Cerebellar nuclear complex (tissue), 1 donor: ENCODE measurements around the gene IFNAR2.

Experiments
- DNase-seq, 2 experiments: peaks; one replicate each; lab custom pipeline; 2025; lab: John Stamatoyannopoulos, UW

The IFNAR2 gene

GRCh38 chr21:33229784-33230544 is at the start of gene IFNAR2:
IFNAR2 (plus strand) TSS chr21:33229938; CDS start chr21:33241923, 11,985 bp downstream.
- no peak for DNase-seq

DNA sequence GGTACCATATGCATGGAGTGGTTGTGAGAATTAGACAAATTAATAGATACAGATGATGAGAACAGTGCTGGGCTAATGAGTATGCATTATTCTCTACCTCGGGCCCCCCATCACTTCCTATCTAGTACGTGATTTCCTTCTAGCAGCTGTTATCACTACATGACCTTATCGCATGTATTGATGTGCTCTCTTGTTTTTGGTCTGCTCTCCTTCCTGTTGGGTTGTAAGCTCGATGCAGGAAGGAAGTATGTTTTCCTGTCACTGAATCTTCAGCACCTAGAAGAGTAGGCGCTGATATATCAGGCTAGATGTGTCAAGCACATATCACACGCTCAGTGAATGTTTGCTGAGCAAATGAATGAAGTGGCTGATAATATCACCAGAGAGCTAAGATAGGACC is 43.9 kb upstream of the IFNAR2 start:
- no peak for DNase-seq

GRCh38 chr21:33187276-33187675 is 42.5 kb upstream of the IFNAR2 start:
- no peak for DNase-seq

- DNase-seq, result no peak
These were observed 40.5 kb upstream of the IFNAR2 start for GRCh38 chr21:33189237-33189636.

DNA sequence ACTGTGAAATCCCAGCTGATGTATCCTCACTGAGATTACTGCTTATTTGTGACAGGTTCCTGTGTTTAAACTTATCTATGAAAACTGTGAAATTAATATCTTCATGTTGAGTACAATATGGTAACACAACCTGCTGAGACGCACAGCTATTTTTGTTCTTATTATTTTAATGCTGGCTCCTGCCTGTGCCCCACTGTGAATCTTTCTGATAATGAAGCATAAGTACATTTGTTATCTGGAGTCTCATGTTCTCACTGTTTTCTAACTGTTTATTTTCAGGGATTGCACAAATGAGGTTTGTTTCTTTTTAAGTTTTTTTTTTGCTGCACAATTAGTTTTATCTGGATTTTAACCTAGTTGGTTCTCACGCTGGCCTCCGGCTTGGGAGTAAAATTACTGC is 39.9 kb upstream of the IFNAR2 start:
- DNase-seq, result no peak

GRCh38 chr21:33196941-33197374 is 32.8 kb upstream of the IFNAR2 start:
- peak in 1 of 2 experiments; percentile 30 for DNase-seq

GRCh38 chr21:33197496-33197895 is 32.2 kb upstream of the IFNAR2 start:
- no peak for DNase-seq

DNA sequence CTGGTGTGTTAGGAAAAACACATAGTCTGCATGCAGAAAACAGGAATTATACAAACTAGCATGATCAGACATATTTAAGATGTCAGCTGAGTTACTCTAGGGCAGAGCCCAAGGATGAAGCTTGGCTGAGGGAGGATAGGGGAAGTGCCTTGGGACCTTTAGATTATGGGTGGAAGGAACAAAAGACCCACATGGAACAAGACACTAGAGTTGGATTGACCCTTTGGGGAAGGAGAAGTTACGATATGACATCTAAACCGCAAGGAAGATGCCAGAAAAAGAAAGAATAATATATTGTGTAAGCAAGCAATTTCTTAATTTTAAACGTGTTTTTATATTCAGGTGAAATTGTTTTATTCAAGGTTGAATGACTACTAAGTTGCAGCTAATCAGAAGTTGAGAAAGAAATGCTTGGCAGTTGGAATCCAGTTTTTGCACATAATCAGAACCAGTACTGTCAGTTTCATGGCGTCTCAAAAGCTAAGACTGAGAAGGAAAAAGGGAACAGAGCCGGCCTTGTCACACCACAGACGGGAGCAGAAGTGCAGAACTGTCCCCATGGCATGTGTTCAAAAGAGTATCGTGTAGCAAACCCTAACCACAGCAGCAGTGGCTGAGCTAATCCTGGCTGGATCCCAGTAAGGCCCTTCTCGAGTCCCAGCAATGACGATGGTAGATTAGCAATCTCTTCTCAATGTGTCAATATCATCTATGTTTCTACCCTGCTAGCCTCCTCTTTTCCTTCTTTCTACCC is 31.2 kb upstream of the IFNAR2 start:
- DNase-seq, result no peak

- DNase-seq, result no peak
These were observed 30.7 kb upstream of the IFNAR2 start for GRCh38 chr21:33199100-33199464.

DNA sequence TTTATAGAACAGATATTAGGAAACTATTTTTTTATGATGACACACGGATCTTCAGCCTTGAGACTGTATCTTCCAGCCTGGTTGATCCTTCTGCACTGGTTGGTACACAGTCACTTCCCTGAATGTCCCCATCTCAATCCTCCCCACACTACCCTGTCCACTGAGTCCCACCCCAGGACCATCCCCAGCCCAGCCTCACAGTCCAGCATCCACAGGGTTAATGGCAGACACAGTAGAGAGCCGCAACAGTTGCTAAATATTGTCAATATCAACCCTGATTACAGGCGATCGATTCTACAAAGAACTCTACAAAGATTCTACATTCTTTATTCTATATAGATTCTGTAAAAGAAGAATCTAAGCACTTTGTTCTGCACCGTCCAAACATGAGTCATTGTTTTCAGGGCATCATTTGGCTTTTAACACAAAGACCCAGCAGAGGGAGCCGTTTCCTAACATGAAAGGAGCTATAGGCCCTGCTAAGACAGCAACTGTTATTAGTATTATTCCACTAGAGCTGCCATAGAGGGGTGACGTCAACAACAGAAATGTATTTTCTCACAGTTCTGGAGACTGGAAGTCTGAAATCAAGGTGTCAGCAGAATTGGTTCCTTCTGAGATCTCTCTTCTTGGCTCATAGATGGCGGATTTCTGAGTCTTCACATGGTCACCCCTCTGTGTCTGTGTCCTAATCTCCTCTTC is 30.1 kb upstream of the IFNAR2 start:
- peak in 1 of 2 experiments; percentile 30 for DNase-seq

GRCh38 chr21:33201956-33202355 is 27.8 kb upstream of the IFNAR2 start:
- DNase-seq, result no peak

DNA sequence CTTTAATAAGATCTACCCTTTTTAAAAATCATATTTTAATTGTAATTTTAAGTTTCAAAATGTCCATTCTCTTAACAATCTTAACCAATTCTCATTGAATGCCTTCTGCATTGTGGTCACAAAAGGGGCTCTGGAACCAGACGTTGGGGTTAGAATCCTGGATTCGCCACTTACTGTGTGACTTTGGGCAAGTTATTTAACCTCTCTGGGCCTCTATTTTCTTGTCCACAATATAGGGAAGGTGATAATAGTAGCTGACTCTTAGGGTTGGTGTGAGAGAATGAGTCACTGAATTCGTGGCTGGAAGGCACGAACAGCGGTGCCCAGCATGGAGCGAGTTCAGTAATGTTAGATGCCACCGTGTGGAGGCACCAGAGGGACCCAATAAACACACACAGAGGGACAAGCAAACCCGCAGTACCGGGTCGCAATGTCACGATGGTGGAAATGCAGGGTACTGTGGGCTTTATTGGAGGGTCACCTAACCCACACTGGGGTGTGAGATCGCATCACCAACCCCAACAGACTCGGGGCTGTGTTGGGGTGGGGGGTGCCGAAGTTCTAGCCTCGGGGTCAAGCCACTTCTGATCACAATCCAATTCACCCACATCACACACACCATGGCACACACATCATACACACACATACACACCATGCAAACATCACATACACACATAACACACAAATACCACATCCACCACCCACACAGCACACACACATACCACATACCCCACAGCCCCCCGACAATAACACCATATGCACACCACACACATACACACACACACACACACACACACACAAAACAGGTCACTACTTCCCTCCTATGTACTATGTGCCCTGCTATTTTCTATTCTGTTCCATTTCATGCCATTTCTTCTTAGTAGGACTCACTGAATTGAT is 27.0 kb upstream of the IFNAR2 start:
- DNase-seq, result no peak

GRCh38 chr21:33203371-33203724 is 26.4 kb upstream of the IFNAR2 start:
- no peak for DNase-seq

DNA sequence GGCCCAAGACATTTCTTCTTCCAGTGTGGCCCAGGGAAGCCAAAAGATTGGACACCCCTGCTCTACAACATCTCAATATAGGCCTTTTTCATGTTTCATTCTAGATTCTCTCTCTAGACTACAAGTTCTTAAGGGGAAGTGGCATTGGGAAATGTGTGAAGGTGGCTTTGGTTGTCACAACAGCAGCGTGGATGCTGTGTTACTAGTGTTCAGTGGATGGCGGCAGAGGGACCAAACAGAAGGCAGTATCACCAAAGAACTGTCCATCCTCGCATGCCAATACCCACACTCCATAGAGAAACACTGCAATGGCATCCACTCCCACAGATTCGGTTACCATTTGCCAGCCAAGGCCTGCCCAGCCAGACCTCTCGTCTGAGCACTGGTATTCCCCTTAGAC is 24.3 kb upstream of the IFNAR2 start:
- DNase-seq, result no peak

- DNase-seq, result no peak
These were observed 22.9 kb upstream of the IFNAR2 start for GRCh38 chr21:33206771-33207281.

DNA sequence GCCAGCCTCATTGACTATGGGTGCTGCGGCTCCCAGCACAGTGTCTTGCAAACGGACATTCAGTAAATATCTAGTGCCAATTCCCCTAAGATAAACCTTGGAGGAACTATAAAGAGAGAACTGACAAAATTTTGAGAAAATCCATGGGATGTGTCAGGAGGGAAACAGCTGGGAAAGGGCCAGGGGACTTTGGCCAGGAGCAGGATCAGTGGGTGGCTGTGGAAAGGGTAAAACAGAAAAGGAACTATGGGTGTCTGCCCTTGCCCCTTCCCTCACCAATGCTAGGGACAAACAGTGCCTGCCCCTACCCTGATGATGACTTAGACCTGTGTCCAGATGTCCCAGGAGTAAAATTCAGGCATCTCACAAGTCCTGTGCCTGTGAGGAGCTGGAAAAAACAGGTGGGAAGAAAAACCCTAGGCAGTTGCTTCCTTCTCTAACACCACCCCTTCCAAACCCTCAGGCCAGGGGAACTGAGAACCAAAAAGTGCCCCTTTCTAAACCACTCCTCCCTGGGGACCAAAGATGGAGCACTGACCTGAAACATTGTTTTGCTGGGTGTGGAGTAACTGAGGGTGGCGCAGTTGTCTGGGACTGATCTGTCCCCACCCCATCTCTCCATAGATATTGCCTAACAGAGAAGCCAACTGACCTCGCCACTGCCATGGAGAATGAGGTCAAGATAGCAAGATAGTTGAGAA is 22.1 kb upstream of the IFNAR2 start:
- DNase-seq, result no peak

- no peak for DNase-seq
These were observed 21.2 kb upstream of the IFNAR2 start for GRCh38 chr21:33208534-33208933.

GRCh38 chr21:33211305-33211704 is 18.4 kb upstream of the IFNAR2 start:
- DNase-seq, result no peak

GRCh38 chr21:33211732-33212131 is 18.0 kb upstream of the IFNAR2 start:
- DNase-seq, result no peak

GRCh38 chr21:33212159-33212851 is 17.4 kb upstream of the IFNAR2 start:
- no peak for DNase-seq
